Calu3 (cell line): Measurements from ENCODE around the gene PTPDC1. TPM values are rescaled to one million over a fixed set of nuclear protein-coding genes. Genes with fewer than 3 reads are reported as not detected.

Experiments used
- BruUV-seq: library from RNA; stranded (reverse); fragments of 400-500 nt; replicated peaks from 2 replicates; lab custom pipeline; 2021; lab: Mats Ljungman, UMichigan
- CTCF ChIA-PET: fragments of 300-600 bp; sonication (Branson Sonifier 250); formaldehyde crosslinking; loops from one replicate; lab custom pipeline; 2022; ENCODE audit warnings: antibody characterized with exemption; lab: Charles Lee
- DNase-seq: peaks from one replicate; pipeline ENCODE4 v3.0.0; 2022
- H3K27ac Mint-ChIP-seq: one replicate; pipeline ENCODE4 v1.8.0; 2022; ENCODE audit warnings: mixed read lengths; ENCODE audit not compliant: unreplicated experiment
- H3K27me3 Mint-ChIP-seq: one replicate; pipeline ENCODE4 v1.8.0; 2022; ENCODE audit warnings: mixed read lengths; ENCODE audit not compliant: unreplicated experiment
- H3K36me3 Mint-ChIP-seq: one replicate; pipeline ENCODE4 v1.8.0; 2022; ENCODE audit warnings: mild to moderate bottlenecking, moderate library complexity, mixed read lengths; ENCODE audit not compliant: insufficient read depth, unreplicated experiment
- H3K4me1 Mint-ChIP-seq: one replicate; pipeline ENCODE4 v1.8.0; 2022; ENCODE audit warnings: mild to moderate bottlenecking, low read depth, mixed read lengths; ENCODE audit not compliant: unreplicated experiment
- H3K4me3 Mint-ChIP-seq: one replicate; pipeline ENCODE4 v1.8.0; 2022; ENCODE audit warnings: mild to moderate bottlenecking, low read depth, moderate library complexity, mixed read lengths; ENCODE audit not compliant: unreplicated experiment
- H3K9me3 Mint-ChIP-seq: one replicate; pipeline ENCODE4 v1.8.0; 2022; ENCODE audit warnings: low read depth, mixed read lengths; ENCODE audit not compliant: unreplicated experiment
- CTCF ChIP-seq: fragments of 200-600 bp; IDR thresholded peaks from one replicate; pipeline ENCODE4 v1.8.0; 2022; ENCODE audit warnings: antibody characterized with exemption; ENCODE audit not compliant: unreplicated experiment
- intact Hi-C: fragments of 100-400 bp; cut with micrococcal nuclease; formaldehyde crosslinking; loops from one replicate; pipeline ENCODE4 v1.10.0; 2022; ENCODE audit not compliant: unreplicated experiment
- total RNA-seq: library from RNA; stranded (reverse); gene quantifications from 2 replicates; pipeline ENCODE4 v1.2.3, GENCODE V29; 2022

Gene PTPDC1
- total RNA-seq, 1 experiment from 2014 or later, result 8.2 TPM

GRCh38 chr9:94149696-94150095 lies 65.4 kb downstream of the PTPDC1 start:
- intact Hi-C loops, result no loop called here
- Mint-ChIP-seq H3K27ac (no peak overlapping the region), H3K4me3 (no peak overlapping the region), H3K36me3 (no peaks in the 10 kb centered on the region), H3K4me1 (no peaks in the 10 kb centered on the region), H3K9me3 (peaks cover 4% of the 10 kb centered on the region), H3K27me3 (no peaks in the 10 kb centered on the region)
- BruUV-seq, result no TSS peak
- no peak for DNase-seq
- no peak for TF ChIP-seq CTCF
- CTCF ChIA-PET, result no interaction called here

- H3K27me3 Mint-ChIP-seq, result no peaks in the 10 kb centered on the region
- no peak overlapping the region for H3K4me3 Mint-ChIP-seq
- BruUV-seq, result no TSS peak
- CTCF ChIA-PET, result no interaction called here
- intact Hi-C loops, result no loop called here
- no peak overlapping the region for H3K27ac Mint-ChIP-seq
- H3K36me3 Mint-ChIP-seq, result no peaks in the 10 kb centered on the region
- no peaks in the 10 kb centered on the region for H3K4me1 Mint-ChIP-seq
- H3K9me3 Mint-ChIP-seq, result peaks cover 4% of the 10 kb centered on the region
- no peak for TF ChIP-seq CTCF
- no peak for DNase-seq
Measured at GRCh38 chr9:94150279-94150828, 66.1 kb downstream of the PTPDC1 start.

- no peak overlapping the region for H3K27ac Mint-ChIP-seq
- H3K27me3 Mint-ChIP-seq, result no peaks in the 10 kb centered on the region
- CTCF ChIA-PET, result no interaction called here
Measured at GRCh38 chr9:94150890-94151650, 66.8 kb downstream of the PTPDC1 start.

GRCh38 chr9:94153905-94154304 lies 69.6 kb downstream of the PTPDC1 start:
- no peak overlapping the region for H3K27ac Mint-ChIP-seq
- intact Hi-C loops, result no loop called here
- H3K27me3 Mint-ChIP-seq, result no peaks in the 10 kb centered on the region
- no peaks in the 10 kb centered on the region for H3K4me1 Mint-ChIP-seq
- H3K36me3 Mint-ChIP-seq, result no peaks in the 10 kb centered on the region
- CTCF ChIA-PET, result no interaction called here
- no peak for TF ChIP-seq CTCF
- H3K4me3 Mint-ChIP-seq, result no peak overlapping the region
- peaks cover 4% of the 10 kb centered on the region for H3K9me3 Mint-ChIP-seq
- no peak for DNase-seq
- no TSS peak for BruUV-seq

More at GRCh38 chr9:94150890-94151650, 66.8 kb downstream of the PTPDC1 start:
- peaks cover 4% of the 10 kb centered on the region for H3K9me3 Mint-ChIP-seq
- H3K36me3 Mint-ChIP-seq, result no peaks in the 10 kb centered on the region
- no peaks in the 10 kb centered on the region for H3K4me1 Mint-ChIP-seq
- DNase-seq, result no peak
- no peak for TF ChIP-seq CTCF
- intact Hi-C loops, result no loop called here
- H3K4me3 Mint-ChIP-seq, result no peak overlapping the region
- no TSS peak for BruUV-seq
